Thyroid gland (tissue), 4 donors: ENCODE measurements around the gene CD80.

ENCODE experiments used
- CTCF ChIP-seq, 6 experiments: fragments of 200-600 bp in 3 of 6; fragments of 450-650 bp in 3 of 6; sonication (generic) in 3 of 6; IDR thresholded peaks; one replicate each; pipeline ENCODE4 v1.5.1; 2016 to 2019; ENCODE audit warnings: antibody characterized with exemption in 6 of 6, mild to moderate bottlenecking in 2 of 6, inconsistent platforms in 1 of 6, moderate library complexity in 1 of 6
- POLR2A ChIP-seq, 2 donors: fragments of 450-650 bp; IDR thresholded peaks; one replicate each; pipeline ENCODE4 v1.6.1; 2017; ENCODE audit warnings: antibody characterized with exemption in 2 of 2, mild to moderate bottlenecking in 2 of 2, moderate library complexity in 1 of 2

- TF ChIP-seq CTCF (IDR thresholded peaks at IDR 0.05) (no peak), POLR2A (IDR thresholded peaks at IDR 0.05) (no peak)
These were observed 45.5 kb upstream of the CD80 start for GRCh38 chr3:119604878-119605277.
